Prostate gland (tissue), 2 donors: ENCODE data around the gene ASPDH. TPM values are rescaled to one million over a fixed set of nuclear protein-coding genes. Genes with fewer than 3 reads are reported as not detected.

Source experiments
- DNase-seq: peaks from one replicate; pipeline ENCODE4 v3.0.0-alpha.2; 2019; ENCODE audit warnings: low spot score
- H3K27ac ChIP-seq, 2 donors: fragments of 200-600 bp; sonication (generic); 2 replicates each; pipeline ENCODE4 v1.5.1; 2017 to 2019
- H3K27me3 ChIP-seq: fragments of 200-600 bp; sonication (generic); replicated peaks from 2 replicates; pipeline ENCODE4 v1.5.1; 2019; ENCODE audit not compliant: insufficient read depth
- H3K36me3 ChIP-seq, 2 donors: fragments of 200-600 bp; sonication (generic); 1 replicate in 1 of 2; 2 replicates in 1 of 2; pipeline versions ENCODE4 v1.5.1 to v1.8.1; 2017 to 2019
- H3K4me1 ChIP-seq: fragments of 200-600 bp; sonication (generic); replicated peaks from 2 replicates; pipeline ENCODE4 v1.5.1; 2019
- H3K4me3 ChIP-seq, 2 donors: fragments of 200-600 bp; sonication (generic); 2 replicates each; pipeline ENCODE4 v1.5.1; 2017 to 2019
- H3K9me3 ChIP-seq: fragments of 200-600 bp; sonication (generic); 2 replicates; pipeline ENCODE4 v1.5.1; 2017
- CTCF ChIP-seq, 4 experiments: fragments of 200-600 bp in 2 of 4; fragments of 450-650 bp in 2 of 4; sonication (generic) in 2 of 4; IDR thresholded peaks; 1 replicate in 3 of 4; 2 replicates in 1 of 4; pipeline ENCODE4 v1.5.1; 2016 to 2019; ENCODE audit warnings: antibody characterized with exemption in 4 of 4, mild to moderate bottlenecking in 2 of 4, moderate library complexity in 2 of 4
- POLR2A ChIP-seq: fragments of 450-650 bp; IDR thresholded peaks from one replicate; pipeline ENCODE4 v1.6.1; 2016; ENCODE audit warnings: antibody characterized with exemption, mild to moderate bottlenecking
- POLR2AphosphoS5 ChIP-seq: sonication (generic); formaldehyde crosslinking; IDR thresholded peaks from one replicate; pipeline ENCODE4 v1.6.1; 2017; ENCODE audit warnings: antibody characterized with exemption
- WGBS: methylation state at CpG from one replicate; pipeline ENCODE4 v1.1.5; 2018; 5-methylcytosine and 5-hydroxymethylcytosine counted together
- intact Hi-C: fragments of 100-400 bp; cut with DNase I; formaldehyde crosslinking; loops from one replicate; pipeline ENCODE4 v1.14.2; 2022
- total RNA-seq, 2 donors: library from RNA; depleted of rRNA; stranded (reverse); fragments of >200 nt; gene quantifications; one replicate each; pipeline ENCODE4 v1.1.0, GENCODE V29; 2016

Gene ASPDH
- total RNA-seq, 2 donors from 2014 or later: not detected

- Histone ChIP-seq H3K36me3 (no peaks in the 10 kb centered on the region), H3K4me1 (peaks cover 4% of the 10 kb centered on the region), H3K9me3 (no peaks in the 10 kb centered on the region), H3K4me3 (no peak overlapping the region), H3K27me3 (no peaks in the 10 kb centered on the region), H3K27ac (no peak overlapping the region)
- intact Hi-C loops: no loop called here
- TF ChIP-seq POLR2A (no peak), POLR2AphosphoS5 (no peak), CTCF (IDR thresholded peaks at IDR 0.05) (no peak)
- WGBS: 87% methylated on average over 11 of the region's 11 CpGs
- no peak for DNase-seq
These were observed 4.3 kb downstream of the ASPDH start for GRCh38 chr19:50509366-50509765.

GRCh38 chr19:50508843-50509190, 4.9 kb downstream of the ASPDH start:
- Histone ChIP-seq H3K4me3 (no peak overlapping the region), H3K9me3 (no peaks in the 10 kb centered on the region), H3K27ac (no peak overlapping the region), H3K4me1 (peaks cover 4% of the 10 kb centered on the region), H3K36me3 (no peaks in the 10 kb centered on the region), H3K27me3 (no peaks in the 10 kb centered on the region)
- WGBS: 93% methylated on average over 3 of the region's 3 CpGs
- no peak for DNase-seq
- TF ChIP-seq POLR2A (no peak), CTCF (IDR thresholded peaks at IDR 0.05) (no peak), POLR2AphosphoS5 (no peak)
- intact Hi-C loops: no loop called here

- Histone ChIP-seq H3K4me1 (peaks cover 4% of the 10 kb centered on the region), H3K27me3 (no peaks in the 10 kb centered on the region), H3K27ac (no peak overlapping the region), H3K4me3 (no peak overlapping the region), H3K9me3 (no peaks in the 10 kb centered on the region), H3K36me3 (no peaks in the 10 kb centered on the region)
- intact Hi-C loops: no loop called here
- no peak for DNase-seq
- WGBS: 93% methylated on average over 8 of the region's 8 CpGs
- no peak for TF ChIP-seq CTCF (IDR thresholded peaks at IDR 0.05)
- TF ChIP-seq POLR2AphosphoS5: no peak
- no peak for TF ChIP-seq POLR2A
These were observed 6.3 kb downstream of the ASPDH start for GRCh38 chr19:50507376-50507775.

GRCh38 chr19:50506700-50507099, 7.0 kb downstream of the ASPDH start:
- WGBS: 94% methylated on average over 10 of the region's 10 CpGs
- H3K27ac ChIP-seq: no peak overlapping the region
- intact Hi-C loops: no loop called here

More at GRCh38 chr19:50506700-50507099, 7.0 kb downstream of the ASPDH start:
- TF ChIP-seq CTCF (IDR thresholded peaks at IDR 0.05) (no peak), POLR2AphosphoS5 (no peak), POLR2A (no peak)
- Histone ChIP-seq H3K4me1 (peaks cover 4% of the 10 kb centered on the region), H3K36me3 (no peaks in the 10 kb centered on the region), H3K4me3 (no peak overlapping the region), H3K27me3 (no peaks in the 10 kb centered on the region), H3K9me3 (no peaks in the 10 kb centered on the region)
- no peak for DNase-seq
